Measurements from ENCODE around the gene VEGFA. TPM values are rescaled to one million over a fixed set of nuclear protein-coding genes. Genes with fewer than 3 reads are reported as not detected.

VEGFA gene
- total and polyA plus RNA-seq, 4 donors, result 45.8 to 74.3 (median 61.8) TPM

GRCh38 chr6:43763812-43764522 is 6.0 kb upstream of the VEGFA start:
- DNase-seq (ENCODE audit: low read depth in 4 of 6, low spot score in 6 of 6), result no peak
- WGBS (ENCODE audit: insufficient coverage), result 80% methylated on average over 4 of the region's 7 CpGs
- Histone ChIP-seq H3K9me3 (ENCODE audit: control insufficient read depth, insufficient read depth, low read length) (no peaks in the 10 kb centered on the region), H3K27me3 (ENCODE audit: control insufficient read depth, insufficient read depth, low read length) (peaks cover 5% of the 10 kb centered on the region), H3K4me3 (ENCODE audit: low read depth, low read length) (no peak overlapping the region), H3K36me3 (ENCODE audit: control insufficient read depth, insufficient read depth, low read length) (no peaks in the 10 kb centered on the region), H3K27ac (ENCODE audit: low read depth, low read length) (no peak overlapping the region), H3K4me1 (ENCODE audit: control insufficient read depth, insufficient read depth, low read length) (peaks cover 13% of the 10 kb centered on the region)

- H3K4me1 ChIP-seq (ENCODE audit: control insufficient read depth, insufficient read depth, low read length), result peaks cover 21% of the 10 kb centered on the region
- no peak for DNase-seq (ENCODE audit: low read depth in 4 of 6, low spot score in 6 of 6)
- H3K9me3 ChIP-seq (ENCODE audit: control insufficient read depth, insufficient read depth, low read length), result no peaks in the 10 kb centered on the region
- H3K27me3 ChIP-seq (ENCODE audit: control insufficient read depth, insufficient read depth, low read length), result peaks cover 5% of the 10 kb centered on the region
- no peaks in the 10 kb centered on the region for H3K36me3 ChIP-seq (ENCODE audit: control insufficient read depth, insufficient read depth, low read length)
- WGBS (ENCODE audit: insufficient coverage), result 71% methylated on average over 4 of the region's 5 CpGs
- H3K27ac ChIP-seq (ENCODE audit: low read depth, low read length), result no peak overlapping the region
- H3K4me3 ChIP-seq (ENCODE audit: low read depth, low read length), result no peak overlapping the region
Measured at GRCh38 chr6:43764772-43765171, 5.2 kb upstream of the VEGFA start.

GRCh38 chr6:43765776-43766499 is 4.1 kb upstream of the VEGFA start:
- no peaks in the 10 kb centered on the region for H3K36me3 ChIP-seq (ENCODE audit: control insufficient read depth, insufficient read depth, low read length)
- H3K9me3 ChIP-seq (ENCODE audit: control insufficient read depth, insufficient read depth, low read length), result no peaks in the 10 kb centered on the region
- no peak overlapping the region for H3K4me3 ChIP-seq (ENCODE audit: low read depth, low read length)
- DNase-seq (ENCODE audit: low read depth in 4 of 6, low spot score in 6 of 6), result no peak
- H3K27me3 ChIP-seq (ENCODE audit: control insufficient read depth, insufficient read depth, low read length), result peaks cover 5% of the 10 kb centered on the region
- H3K4me1 ChIP-seq (ENCODE audit: control insufficient read depth, insufficient read depth, low read length), result peaks cover 30% of the 10 kb centered on the region
- H3K27ac ChIP-seq (ENCODE audit: low read depth, low read length), result no peak overlapping the region

- Histone ChIP-seq H3K9me3 (ENCODE audit: control insufficient read depth, insufficient read depth, low read length) (no peaks in the 10 kb centered on the region), H3K36me3 (ENCODE audit: control insufficient read depth, insufficient read depth, low read length) (no peaks in the 10 kb centered on the region), H3K4me1 (ENCODE audit: control insufficient read depth, insufficient read depth, low read length) (peaks cover 30% of the 10 kb centered on the region), H3K27ac (ENCODE audit: low read depth, low read length) (no peak overlapping the region), H3K27me3 (ENCODE audit: control insufficient read depth, insufficient read depth, low read length) (peaks cover 5% of the 10 kb centered on the region), H3K4me3 (ENCODE audit: low read depth, low read length) (no peak overlapping the region)
- no CpG with 5 or more reads among the region's 1 CpG for whole genome bisulfite sequencing (ENCODE audit: insufficient coverage)
- DNase-seq (ENCODE audit: low read depth in 4 of 6, low spot score in 6 of 6), result no peak
Measured at GRCh38 chr6:43766500-43766853, 3.5 kb upstream of the VEGFA start.

GRCh38 chr6:43766964-43767461 is 3.0 kb upstream of the VEGFA start:
- H3K27ac ChIP-seq (ENCODE audit: low read depth, low read length), result no peak overlapping the region
- peaks cover 5% of the 10 kb centered on the region for H3K27me3 ChIP-seq (ENCODE audit: control insufficient read depth, insufficient read depth, low read length)
- H3K4me3 ChIP-seq (ENCODE audit: low read depth, low read length), result no peak overlapping the region
- H3K9me3 ChIP-seq (ENCODE audit: control insufficient read depth, insufficient read depth, low read length), result no peaks in the 10 kb centered on the region
- no peak for DNase-seq (ENCODE audit: low read depth in 4 of 6, low spot score in 6 of 6)
- peaks cover 33% of the 10 kb centered on the region for H3K4me1 ChIP-seq (ENCODE audit: control insufficient read depth, insufficient read depth, low read length)
- no peaks in the 10 kb centered on the region for H3K36me3 ChIP-seq (ENCODE audit: control insufficient read depth, insufficient read depth, low read length)
- 75% methylated on average over 6 of the region's 10 CpGs for WGBS (ENCODE audit: insufficient coverage)

- Histone ChIP-seq H3K4me3 (ENCODE audit: low read depth, low read length) (no peak overlapping the region), H3K27me3 (ENCODE audit: control insufficient read depth, insufficient read depth, low read length) (peaks cover 5% of the 10 kb centered on the region), H3K9me3 (ENCODE audit: control insufficient read depth, insufficient read depth, low read length) (no peaks in the 10 kb centered on the region), H3K4me1 (ENCODE audit: control insufficient read depth, insufficient read depth, low read length) (peaks cover 41% of the 10 kb centered on the region), H3K27ac (ENCODE audit: low read depth, low read length) (peak overlapping the region; percentile 22), H3K36me3 (ENCODE audit: control insufficient read depth, insufficient read depth, low read length) (no peaks in the 10 kb centered on the region)
- DNase-seq (ENCODE audit: low read depth in 4 of 6, low spot score in 6 of 6), result no peak
- 68% methylated on average over 3 of the region's 8 CpGs for WGBS (ENCODE audit: insufficient coverage)
Measured at GRCh38 chr6:43767553-43768505, 2.2 kb upstream of the VEGFA start.

- Histone ChIP-seq H3K4me1 (ENCODE audit: control insufficient read depth, insufficient read depth, low read length) (peaks cover 47% of the 10 kb centered on the region), H3K27ac (ENCODE audit: low read depth, low read length) (peak overlapping the region; percentile 22), H3K36me3 (ENCODE audit: control insufficient read depth, insufficient read depth, low read length) (no peaks in the 10 kb centered on the region), H3K9me3 (ENCODE audit: control insufficient read depth, insufficient read depth, low read length) (no peaks in the 10 kb centered on the region), H3K4me3 (ENCODE audit: low read depth, low read length) (no peak overlapping the region), H3K27me3 (ENCODE audit: control insufficient read depth, insufficient read depth, low read length) (peaks cover 2% of the 10 kb centered on the region)
- DNase-seq (ENCODE audit: low read depth in 4 of 6, low spot score in 6 of 6), result no peak
- WGBS (ENCODE audit: insufficient coverage), result 80% methylated on average over 1 of the region's 1 CpG
Measured at GRCh38 chr6:43768506-43768860, 1.5 kb upstream of the VEGFA start.

GRCh38 chr6:43768983-43769525 is 957 bp upstream of the VEGFA start:
- H3K27ac ChIP-seq (ENCODE audit: low read depth, low read length), result peak overlapping the region; percentile 89
- peaks cover 2% of the 10 kb centered on the region for H3K27me3 ChIP-seq (ENCODE audit: control insufficient read depth, insufficient read depth, low read length)
- peaks cover under 1% of the 10 kb centered on the region for H3K36me3 ChIP-seq (ENCODE audit: control insufficient read depth, insufficient read depth, low read length)
- H3K4me1 ChIP-seq (ENCODE audit: control insufficient read depth, insufficient read depth, low read length), result peaks cover 53% of the 10 kb centered on the region
- peak in 2 of 6 donors; percentile 35 to 80 for DNase-seq (ENCODE audit: low read depth in 4 of 6, low spot score in 6 of 6)
- no peak overlapping the region for H3K4me3 ChIP-seq (ENCODE audit: low read depth, low read length)
- WGBS (ENCODE audit: insufficient coverage), result 39% methylated on average over 6 of the region's 8 CpGs
- H3K9me3 ChIP-seq (ENCODE audit: control insufficient read depth, insufficient read depth, low read length), result no peaks in the 10 kb centered on the region

Data from spinal cord (tissue), 10 donors.